Measurements from ENCODE around the gene TFAP2D. TPM values are rescaled to one million over a fixed set of nuclear protein-coding genes. Genes with fewer than 3 reads are reported as not detected.

Gene TFAP2D
- total and polyA plus RNA-seq, 2 experiments from 2014 or later, result not detected

- H3K27ac Mint-ChIP-seq, result no peak overlapping the region
- H3K27ac ChIP-seq (ENCODE audit: low read depth), result no peak overlapping the region
- TF ChIP-seq STAT1 (IDR thresholded peaks at IDR 0.05; ENCODE audit: unreplicated experiment) (no peak), POLR2AphosphoS5 (IDR thresholded peaks at IDR 0.05; ENCODE audit: low read depth) (no peak), ZNF331 (CRISPR knock-in tag; IDR thresholded peaks at IDR 0.05; ENCODE audit: low read depth) (no peak), ZNF114 (CRISPR knock-in tag; IDR thresholded peaks at IDR 0.05) (no peak), JUNB (IDR thresholded peaks at IDR 0.05; ENCODE audit: unreplicated experiment) (no peak)
- H3K4me3 Mint-ChIP-seq, result no peak overlapping the region
- H3K4me1 Mint-ChIP-seq, result peaks cover 4% of the 10 kb centered on the region; the same call in 2 of the 3 replicates
- ATAC-seq (no peak), DNase-seq (ENCODE audit: low spot score) (no peak)
- H3K27me3 Mint-ChIP-seq (ENCODE audit: insufficient read depth, low read depth, poor library complexity), result no peaks in the 10 kb centered on the region
- H3K4me3 ChIP-seq, result no peak overlapping the region
- H3K79me2 ChIP-seq (replicated peaks; ENCODE audit: insufficient read depth), result no peaks in the 10 kb centered on the region
- peaks cover 4% of the 10 kb centered on the region; the same call in 1 of the 2 replicates for H3K4me1 ChIP-seq (ENCODE audit: insufficient read depth)
- H3K36me3 Mint-ChIP-seq (ENCODE audit: low read depth), result no peaks in the 10 kb centered on the region
- H3K27me3 ChIP-seq (ENCODE audit: insufficient read depth), result no peaks in the 10 kb centered on the region
- no peaks in the 10 kb centered on the region for H3F3A ChIP-seq (replicated peaks; ENCODE audit: low read depth)
- H3K9me3 Mint-ChIP-seq, result no peaks in the 10 kb centered on the region
- no peaks in the 10 kb centered on the region for H4K20me1 ChIP-seq (replicated peaks; ENCODE audit: insufficient read depth)
- H2AFZ ChIP-seq, result no peak overlapping the region
- no peak overlapping the region for H3K4me2 ChIP-seq
- no peaks in the 10 kb centered on the region for H3K9me2 ChIP-seq (ENCODE audit: insufficient read depth)
- H3K36me3 ChIP-seq (ENCODE audit: insufficient read depth), result no peaks in the 10 kb centered on the region
Measured at GRCh38 chr6:50691814-50692495, 21.4 kb upstream of the TFAP2D start.

DNA sequence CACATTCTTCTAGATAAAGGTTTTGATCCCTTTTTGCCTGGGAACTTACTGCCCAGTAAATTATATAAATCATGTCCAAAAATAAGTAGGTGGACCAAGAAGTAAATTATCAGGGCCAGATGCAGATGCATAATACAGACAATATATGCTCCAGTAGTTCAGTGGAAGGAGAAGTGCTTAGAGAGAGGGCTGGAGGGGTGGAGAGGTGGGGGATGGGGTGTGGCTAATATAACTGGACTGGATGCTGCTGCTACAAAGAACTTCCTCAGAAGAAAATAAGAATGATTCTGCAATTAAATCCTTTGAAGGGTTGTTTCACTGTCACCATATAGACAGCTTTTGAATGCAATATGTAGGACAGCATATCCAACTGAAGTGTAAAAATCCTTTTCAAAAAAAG is 14.8 kb upstream of the TFAP2D start:
- no peaks in the 10 kb centered on the region for H3K9me3 Mint-ChIP-seq
- peaks cover 59% of the 10 kb centered on the region for H3K27me3 ChIP-seq (ENCODE audit: insufficient read depth)
- H3K27me3 Mint-ChIP-seq (ENCODE audit: insufficient read depth, low read depth, poor library complexity), result peaks cover 8% of the 10 kb centered on the region
- ATAC-seq, result no peak
- H3K4me3 ChIP-seq, result no peak overlapping the region
- no peaks in the 10 kb centered on the region for H3K4me1 ChIP-seq (ENCODE audit: insufficient read depth)
- no peak overlapping the region for H2AFZ ChIP-seq
- H3F3A ChIP-seq (replicated peaks; ENCODE audit: low read depth), result no peaks in the 10 kb centered on the region
- H3K27ac ChIP-seq (ENCODE audit: low read depth), result no peak overlapping the region
- no peaks in the 10 kb centered on the region for H3K36me3 Mint-ChIP-seq (ENCODE audit: low read depth)
- H3K4me1 Mint-ChIP-seq, result no peaks in the 10 kb centered on the region
- no peaks in the 10 kb centered on the region for H4K20me1 ChIP-seq (replicated peaks; ENCODE audit: insufficient read depth)
- H3K27ac Mint-ChIP-seq, result no peak overlapping the region
- no peaks in the 10 kb centered on the region for H3K9me2 ChIP-seq (ENCODE audit: insufficient read depth)
- no peak for DNase-seq (ENCODE audit: low spot score)
- no peak overlapping the region for H3K4me2 ChIP-seq
- H3K4me3 Mint-ChIP-seq, result no peak overlapping the region
- H3K79me2 ChIP-seq (replicated peaks; ENCODE audit: insufficient read depth), result no peaks in the 10 kb centered on the region
- no peaks in the 10 kb centered on the region for H3K36me3 ChIP-seq (ENCODE audit: insufficient read depth)
- TF ChIP-seq STAT1 (IDR thresholded peaks at IDR 0.05; ENCODE audit: unreplicated experiment) (no peak), JUNB (IDR thresholded peaks at IDR 0.05; ENCODE audit: unreplicated experiment) (no peak), NANOG (IDR thresholded peaks at IDR 0.05; ENCODE audit: borderline replicate concordance) (no peak), REST (IDR thresholded peaks at IDR 0.05; ENCODE audit: unreplicated experiment) (no peak), EZH2 (IDR thresholded peaks at IDR 0.05; ENCODE audit: low read depth, unreplicated experiment) (no peak), ZNF331 (CRISPR knock-in tag; IDR thresholded peaks at IDR 0.05; ENCODE audit: low read depth) (no peak), ZNF114 (CRISPR knock-in tag; IDR thresholded peaks at IDR 0.05) (no peak), CREB1 (CRISPR knock-in tag; IDR thresholded peaks at IDR 0.05; ENCODE audit: low read depth) (no peak), EZH2phosphoT487 (IDR thresholded peaks at IDR 0.05; ENCODE audit: unreplicated experiment) (no peak)
- TF ChIP-seq, protein P1, sequence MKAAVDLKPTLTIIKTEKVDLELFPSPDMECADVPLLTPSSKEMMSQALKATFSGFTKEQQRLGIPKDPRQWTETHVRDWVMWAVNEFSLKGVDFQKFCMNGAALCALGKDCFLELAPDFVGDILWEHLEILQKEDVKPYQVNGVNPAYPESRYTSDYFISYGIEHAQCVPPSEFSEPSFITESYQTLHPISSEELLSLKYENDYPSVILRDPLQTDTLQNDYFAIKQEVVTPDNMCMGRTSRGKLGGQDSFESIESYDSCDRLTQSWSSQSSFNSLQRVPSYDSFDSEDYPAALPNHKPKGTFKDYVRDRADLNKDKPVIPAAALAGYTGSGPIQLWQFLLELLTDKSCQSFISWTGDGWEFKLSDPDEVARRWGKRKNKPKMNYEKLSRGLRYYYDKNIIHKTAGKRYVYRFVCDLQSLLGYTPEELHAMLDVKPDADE (IDR thresholded peaks at IDR 0.05), result no peak
- TF ChIP-seq, protein P2, sequence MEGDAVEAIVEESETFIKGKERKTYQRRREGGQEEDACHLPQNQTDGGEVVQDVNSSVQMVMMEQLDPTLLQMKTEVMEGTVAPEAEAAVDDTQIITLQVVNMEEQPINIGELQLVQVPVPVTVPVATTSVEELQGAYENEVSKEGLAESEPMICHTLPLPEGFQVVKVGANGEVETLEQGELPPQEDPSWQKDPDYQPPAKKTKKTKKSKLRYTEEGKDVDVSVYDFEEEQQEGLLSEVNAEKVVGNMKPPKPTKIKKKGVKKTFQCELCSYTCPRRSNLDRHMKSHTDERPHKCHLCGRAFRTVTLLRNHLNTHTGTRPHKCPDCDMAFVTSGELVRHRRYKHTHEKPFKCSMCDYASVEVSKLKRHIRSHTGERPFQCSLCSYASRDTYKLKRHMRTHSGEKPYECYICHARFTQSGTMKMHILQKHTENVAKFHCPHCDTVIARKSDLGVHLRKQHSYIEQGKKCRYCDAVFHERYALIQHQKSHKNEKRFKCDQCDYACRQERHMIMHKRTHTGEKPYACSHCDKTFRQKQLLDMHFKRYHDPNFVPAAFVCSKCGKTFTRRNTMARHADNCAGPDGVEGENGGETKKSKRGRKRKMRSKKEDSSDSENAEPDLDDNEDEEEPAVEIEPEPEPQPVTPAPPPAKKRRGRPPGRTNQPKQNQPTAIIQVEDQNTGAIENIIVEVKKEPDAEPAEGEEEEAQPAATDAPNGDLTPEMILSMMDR (conservative IDR thresholded peaks at IDR 0.05; ENCODE audit: low read depth in 2 of 2), result no peak

All from GM23338 (cell line).